Measurements from ENCODE around the gene CCNI2.

CCNI2 gene

GRCh38 chr5:132750471-132751230 lies 3.4 kb downstream of the CCNI2 start:
- no peak for DNase-seq

GRCh38 chr5:132751444-132751843 lies 4.2 kb downstream of the CCNI2 start:
- no peak for DNase-seq

GRCh38 chr5:132751971-132752580 lies 4.8 kb downstream of the CCNI2 start:
- no peak for DNase-seq

- no peak for DNase-seq
Observed at GRCh38 chr5:132752581-132753125, 5.4 kb downstream of the CCNI2 start.

GRCh38 chr5:132753135-132753987 lies 6.1 kb downstream of the CCNI2 start:
- DNase-seq, result no peak

GRCh38 chr5:132754111-132754510 lies 6.9 kb downstream of the CCNI2 start:
- DNase-seq, result no peak

GRCh38 chr5:132754947-132755346 lies 7.7 kb downstream of the CCNI2 start:
- DNase-seq, result no peak

GRCh38 chr5:132756542-132756941 lies 9.3 kb downstream of the CCNI2 start:
- no peak for DNase-seq

- no peak for DNase-seq
Observed at GRCh38 chr5:132758451-132758850, 11.2 kb downstream of the CCNI2 start.

- no peak for DNase-seq
Observed at GRCh38 chr5:132759114-132760048, 12.2 kb downstream of the CCNI2 start.

GRCh38 chr5:132760049-132760420 lies 12.8 kb downstream of the CCNI2 start:
- DNase-seq, result no peak

- DNase-seq, result no peak
Observed at GRCh38 chr5:132760601-132761317, 13.5 kb downstream of the CCNI2 start.

GRCh38 chr5:132761321-132762240 lies 14.4 kb downstream of the CCNI2 start:
- DNase-seq, result no peak

- no peak for DNase-seq
Observed at GRCh38 chr5:132762246-132763000, 15.2 kb downstream of the CCNI2 start.

GRCh38 chr5:132763181-132764036 lies 16.2 kb downstream of the CCNI2 start:
- no peak for DNase-seq

GRCh38 chr5:132764051-132764450 lies 16.8 kb downstream of the CCNI2 start:
- no peak for DNase-seq

GRCh38 chr5:132764671-132765238 lies 17.5 kb downstream of the CCNI2 start:
- no peak for DNase-seq

GRCh38 chr5:132765311-132766019 lies 18.2 kb downstream of the CCNI2 start:
- DNase-seq, result no peak
